ENCODE measurements around the gene MDM2. TPM values are rescaled to one million over a fixed set of nuclear protein-coding genes. Genes with fewer than 3 reads are reported as not detected.

MDM2 gene
- polyA plus RNA-seq, 2 donors = 21.9 to 93.4 TPM

GRCh38 chr12:68823696-68824095, 15.7 kb downstream of the MDM2 start:
- Histone ChIP-seq H3K9me3 (ENCODE audit: control insufficient read depth in 2 of 2, insufficient read depth in 1 of 2, low read depth in 1 of 2, low read length in 1 of 2) (no peaks in the 10 kb centered on the region), H3K36me3 (ENCODE audit: control insufficient read depth in 2 of 2, insufficient read depth in 2 of 2, low read length in 1 of 2) (peaks cover 2 to 20% of the 10 kb centered on the region in 2 donors), H3K27ac (ENCODE audit: low read depth in 2 of 2, low read length in 1 of 2) (no peak overlapping the region), H3K4me3 (ENCODE audit: low read depth in 1 of 2, low read length in 2 of 2) (no peak overlapping the region), H3K4me1 (ENCODE audit: control insufficient read depth in 2 of 2, insufficient read depth in 2 of 2, low read length in 1 of 2) (no peaks in the 10 kb centered on the region), H3K27me3 (ENCODE audit: control insufficient read depth in 1 of 2, insufficient read depth in 2 of 2, low read length in 2 of 2) (no peaks in the 10 kb centered on the region)
- WGBS, 2 donors = 88 to 89% methylated on average over 3 of the region's 3 CpGs

- Histone ChIP-seq H3K4me1 (ENCODE audit: control insufficient read depth in 2 of 2, insufficient read depth in 2 of 2, low read length in 1 of 2) (no peaks in the 10 kb centered on the region), H3K27ac (ENCODE audit: low read depth in 2 of 2, low read length in 1 of 2) (no peak overlapping the region), H3K27me3 (ENCODE audit: control insufficient read depth in 1 of 2, insufficient read depth in 2 of 2, low read length in 2 of 2) (no peaks in the 10 kb centered on the region), H3K9me3 (ENCODE audit: control insufficient read depth in 2 of 2, insufficient read depth in 1 of 2, low read depth in 1 of 2, low read length in 1 of 2) (no peaks in the 10 kb centered on the region), H3K36me3 (ENCODE audit: control insufficient read depth in 2 of 2, insufficient read depth in 2 of 2, low read length in 1 of 2) (peaks cover 2 to 20% of the 10 kb centered on the region in 2 donors), H3K4me3 (ENCODE audit: low read depth in 1 of 2, low read length in 2 of 2) (no peak overlapping the region)
- WGBS, 2 donors = 93 to 98% methylated on average over 5 of the region's 5 CpGs
Observed at GRCh38 chr12:68824131-68824530, 16.2 kb downstream of the MDM2 start.

- Histone ChIP-seq H3K27ac (ENCODE audit: low read depth in 2 of 2, low read length in 1 of 2) (no peak overlapping the region), H3K27me3 (ENCODE audit: control insufficient read depth in 1 of 2, insufficient read depth in 2 of 2, low read length in 2 of 2) (no peaks in the 10 kb centered on the region), H3K4me1 (ENCODE audit: control insufficient read depth in 2 of 2, insufficient read depth in 2 of 2, low read length in 1 of 2) (no peaks in the 10 kb centered on the region), H3K9me3 (ENCODE audit: control insufficient read depth in 2 of 2, insufficient read depth in 1 of 2, low read depth in 1 of 2, low read length in 1 of 2) (no peaks in the 10 kb centered on the region), H3K4me3 (ENCODE audit: low read depth in 1 of 2, low read length in 2 of 2) (no peak overlapping the region), H3K36me3 (ENCODE audit: control insufficient read depth in 2 of 2, insufficient read depth in 2 of 2, low read length in 1 of 2) (peaks cover 2 to 20% of the 10 kb centered on the region in 2 donors)
- WGBS, 2 donors = 96 to 98% methylated on average over 16 of the region's 16 CpGs
Observed at GRCh38 chr12:68824597-68825250, 16.7 kb downstream of the MDM2 start.

- H3K4me3 ChIP-seq (ENCODE audit: low read depth in 1 of 2, low read length in 2 of 2) = no peak overlapping the region
- 91 to 92% methylated on average over 11 of the region's 11 CpGs for WGBS, 2 donors
- H3K27ac ChIP-seq (ENCODE audit: low read depth in 2 of 2, low read length in 1 of 2) = no peak overlapping the region
- H3K27me3 ChIP-seq (ENCODE audit: control insufficient read depth in 1 of 2, insufficient read depth in 2 of 2, low read length in 2 of 2) = no peaks in the 10 kb centered on the region
- H3K4me1 ChIP-seq (ENCODE audit: control insufficient read depth in 2 of 2, insufficient read depth in 2 of 2, low read length in 1 of 2) = no peaks in the 10 kb centered on the region
- peaks cover 2 to 20% of the 10 kb centered on the region in 2 donors for H3K36me3 ChIP-seq (ENCODE audit: control insufficient read depth in 2 of 2, insufficient read depth in 2 of 2, low read length in 1 of 2)
- no peaks in the 10 kb centered on the region for H3K9me3 ChIP-seq (ENCODE audit: control insufficient read depth in 2 of 2, insufficient read depth in 1 of 2, low read depth in 1 of 2, low read length in 1 of 2)
Observed at GRCh38 chr12:68825569-68826217, 17.7 kb downstream of the MDM2 start.

- no peak overlapping the region for H3K4me3 ChIP-seq (ENCODE audit: low read depth in 1 of 2, low read length in 2 of 2)
- WGBS, 2 donors = 82 to 86% methylated on average over 5 of the region's 5 CpGs
- no peak overlapping the region for H3K27ac ChIP-seq (ENCODE audit: low read depth in 2 of 2, low read length in 1 of 2)
- no peaks in the 10 kb centered on the region for H3K4me1 ChIP-seq (ENCODE audit: control insufficient read depth in 2 of 2, insufficient read depth in 2 of 2, low read length in 1 of 2)
- no peaks in the 10 kb centered on the region for H3K9me3 ChIP-seq (ENCODE audit: control insufficient read depth in 2 of 2, insufficient read depth in 1 of 2, low read depth in 1 of 2, low read length in 1 of 2)
- no peaks in the 10 kb centered on the region for H3K27me3 ChIP-seq (ENCODE audit: control insufficient read depth in 1 of 2, insufficient read depth in 2 of 2, low read length in 2 of 2)
- peaks cover 2 to 13% of the 10 kb centered on the region in 2 donors for H3K36me3 ChIP-seq (ENCODE audit: control insufficient read depth in 2 of 2, insufficient read depth in 2 of 2, low read length in 1 of 2)
Observed at GRCh38 chr12:68827895-68828671, 20.1 kb downstream of the MDM2 start.

GRCh38 chr12:68828672-68829068, 20.7 kb downstream of the MDM2 start:
- no peak overlapping the region for H3K27ac ChIP-seq (ENCODE audit: low read depth in 2 of 2, low read length in 1 of 2)
- no peak overlapping the region for H3K4me3 ChIP-seq (ENCODE audit: low read depth in 1 of 2, low read length in 2 of 2)
- WGBS, 2 donors = 86 to 88% methylated on average over 7 of the region's 7 CpGs
- H3K4me1 ChIP-seq (ENCODE audit: control insufficient read depth in 2 of 2, insufficient read depth in 2 of 2, low read length in 1 of 2) = no peaks in the 10 kb centered on the region
- no peaks in the 10 kb centered on the region for H3K9me3 ChIP-seq (ENCODE audit: control insufficient read depth in 2 of 2, insufficient read depth in 1 of 2, low read depth in 1 of 2, low read length in 1 of 2)
- peaks cover 2 to 12% of the 10 kb centered on the region in 2 donors for H3K36me3 ChIP-seq (ENCODE audit: control insufficient read depth in 2 of 2, insufficient read depth in 2 of 2, low read length in 1 of 2)
- no peaks in the 10 kb centered on the region for H3K27me3 ChIP-seq (ENCODE audit: control insufficient read depth in 1 of 2, insufficient read depth in 2 of 2, low read length in 2 of 2)

GRCh38 chr12:68831272-68831671, 23.3 kb downstream of the MDM2 start:
- Histone ChIP-seq H3K9me3 (ENCODE audit: control insufficient read depth in 2 of 2, insufficient read depth in 1 of 2, low read depth in 1 of 2, low read length in 1 of 2) (no peaks in the 10 kb centered on the region), H3K27ac (ENCODE audit: low read depth in 2 of 2, low read length in 1 of 2) (no peak overlapping the region), H3K36me3 (ENCODE audit: control insufficient read depth in 2 of 2, insufficient read depth in 2 of 2, low read length in 1 of 2) (peaks cover 2 to 6% of the 10 kb centered on the region in 2 donors), H3K4me3 (ENCODE audit: low read depth in 1 of 2, low read length in 2 of 2) (no peak overlapping the region), H3K4me1 (ENCODE audit: control insufficient read depth in 2 of 2, insufficient read depth in 2 of 2, low read length in 1 of 2) (no peaks in the 10 kb centered on the region), H3K27me3 (ENCODE audit: control insufficient read depth in 1 of 2, insufficient read depth in 2 of 2, low read length in 2 of 2) (no peaks in the 10 kb centered on the region)
- WGBS, 2 donors = 86 to 91% methylated on average over 6 of the region's 6 CpGs

- Histone ChIP-seq H3K36me3 (ENCODE audit: control insufficient read depth in 2 of 2, insufficient read depth in 2 of 2, low read length in 1 of 2) (peaks cover 2 to 6% of the 10 kb centered on the region in 2 donors), H3K4me1 (ENCODE audit: control insufficient read depth in 2 of 2, insufficient read depth in 2 of 2, low read length in 1 of 2) (no peaks in the 10 kb centered on the region), H3K9me3 (ENCODE audit: control insufficient read depth in 2 of 2, insufficient read depth in 1 of 2, low read depth in 1 of 2, low read length in 1 of 2) (no peaks in the 10 kb centered on the region), H3K27ac (ENCODE audit: low read depth in 2 of 2, low read length in 1 of 2) (no peak overlapping the region), H3K27me3 (ENCODE audit: control insufficient read depth in 1 of 2, insufficient read depth in 2 of 2, low read length in 2 of 2) (no peaks in the 10 kb centered on the region), H3K4me3 (ENCODE audit: low read depth in 1 of 2, low read length in 2 of 2) (no peak overlapping the region)
- WGBS, 2 donors = 90 to 95% methylated on average over 14 of the region's 14 CpGs
Observed at GRCh38 chr12:68831751-68832503, 23.9 kb downstream of the MDM2 start.

GRCh38 chr12:68832504-68832867, 24.5 kb downstream of the MDM2 start:
- Histone ChIP-seq H3K4me1 (ENCODE audit: control insufficient read depth in 2 of 2, insufficient read depth in 2 of 2, low read length in 1 of 2) (no peaks in the 10 kb centered on the region), H3K27ac (ENCODE audit: low read depth in 2 of 2, low read length in 1 of 2) (no peak overlapping the region), H3K27me3 (ENCODE audit: control insufficient read depth in 1 of 2, insufficient read depth in 2 of 2, low read length in 2 of 2) (no peaks in the 10 kb centered on the region), H3K36me3 (ENCODE audit: control insufficient read depth in 2 of 2, insufficient read depth in 2 of 2, low read length in 1 of 2) (peaks cover 2 to 6% of the 10 kb centered on the region in 2 donors), H3K4me3 (ENCODE audit: low read depth in 1 of 2, low read length in 2 of 2) (no peak overlapping the region), H3K9me3 (ENCODE audit: control insufficient read depth in 2 of 2, insufficient read depth in 1 of 2, low read depth in 1 of 2, low read length in 1 of 2) (no peaks in the 10 kb centered on the region)
- 95 to 96% methylated on average over 4 of the region's 4 CpGs for WGBS, 2 donors

All from esophagus (tissue), 2 donors.